ENCODE data around the gene PRXL2B.

Gene PRXL2B

GRCh38 chr1:2583331-2583791 lies 3.2 kb upstream of the PRXL2B start:
- in situ Hi-C loops (cut with MboI; ENCODE audit: low sequenced_read_pairs) = no loop called here

- in situ Hi-C loops (cut with MboI; ENCODE audit: low sequenced_read_pairs) = no loop called here
Observed at GRCh38 chr1:2583871-2584351, 2.7 kb upstream of the PRXL2B start.

- in situ Hi-C loops (cut with MboI; ENCODE audit: low sequenced_read_pairs) = no loop called here
Observed at GRCh38 chr1:2584686-2585317, 1.8 kb upstream of the PRXL2B start.

- in situ Hi-C loops (cut with MboI; ENCODE audit: low sequenced_read_pairs) = no loop called here
Observed at GRCh38 chr1:2585318-2586092, 1.1 kb upstream of the PRXL2B start.

- in situ Hi-C loops (cut with MboI; ENCODE audit: low sequenced_read_pairs) = no loop called here
Observed at GRCh38 chr1:2587071-2587859, 688 bp downstream of the PRXL2B start.

GRCh38 chr1:2587860-2588571 lies 1.4 kb downstream of the PRXL2B start:
- in situ Hi-C loops (cut with MboI; ENCODE audit: low sequenced_read_pairs) = no loop called here

GRCh38 chr1:2588661-2589430 lies 2.3 kb downstream of the PRXL2B start:
- in situ Hi-C loops (cut with MboI; ENCODE audit: low sequenced_read_pairs) = no loop called here

- in situ Hi-C loops (cut with MboI; ENCODE audit: low sequenced_read_pairs) = no loop called here
Observed at GRCh38 chr1:2589431-2590232, 3.1 kb downstream of the PRXL2B start.

- in situ Hi-C loops (cut with MboI; ENCODE audit: low sequenced_read_pairs) = no loop called here
Observed at GRCh38 chr1:2590233-2591141, 3.9 kb downstream of the PRXL2B start.

- in situ Hi-C loops (cut with MboI; ENCODE audit: low sequenced_read_pairs) = no loop called here
Observed at GRCh38 chr1:2591233-2591580, 4.6 kb downstream of the PRXL2B start.

GRCh38 chr1:2591581-2592261 lies 5.1 kb downstream of the PRXL2B start:
- in situ Hi-C loops (cut with MboI; ENCODE audit: low sequenced_read_pairs) = no loop called here

GRCh38 chr1:2592672-2593071 lies 6.1 kb downstream of the PRXL2B start:
- in situ Hi-C loops (cut with MboI; ENCODE audit: low sequenced_read_pairs) = no loop called here

- in situ Hi-C loops (cut with MboI; ENCODE audit: low sequenced_read_pairs) = no loop called here
Observed at GRCh38 chr1:2593251-2593878, 6.8 kb downstream of the PRXL2B start.

- in situ Hi-C loops (cut with MboI; ENCODE audit: low sequenced_read_pairs) = no loop called here
Observed at GRCh38 chr1:2594001-2594640, 7.5 kb downstream of the PRXL2B start.

GRCh38 chr1:2594641-2595131 lies 8.1 kb downstream of the PRXL2B start:
- in situ Hi-C loops (cut with MboI; ENCODE audit: low sequenced_read_pairs) = no loop called here

GRCh38 chr1:2595261-2595811 lies 8.8 kb downstream of the PRXL2B start:
- in situ Hi-C loops (cut with MboI; ENCODE audit: low sequenced_read_pairs) = no loop called here

All from HL-60/S4 (cell line).